Activated CD4-positive, alpha-beta memory T cell treated with anti-CD3 and anti-CD28 coated beads for 36 hours (primary cell): ENCODE measurements around the gene PTPRN2. TPM values are rescaled to one million over a fixed set of nuclear protein-coding genes. Genes with fewer than 3 reads are reported as not detected.

Experiments used
- CTCF ChIA-PET: fragments of 350-600 bp; sonication (Branson Sonifier 250); formaldehyde crosslinking; loops from one replicate; lab custom pipeline; 2021; ENCODE audit warnings: antibody characterized with exemption, inconsistent platforms; lab: Charles Lee
- POLR2A ChIA-PET: fragments of 350-600 bp; sonication (Branson Sonifier 250); formaldehyde crosslinking; loops from one replicate; lab custom pipeline; 2021; ENCODE audit warnings: antibody characterized with exemption; lab: Charles Lee
- DNase-seq: peaks from one replicate; pipeline ENCODE4 v3.0.0-alpha.2; 2020
- H3K27ac Mint-ChIP-seq: one replicate; pipeline ENCODE4 v1.8.0; 2021; ENCODE audit warnings: mixed read lengths
- H3K27me3 Mint-ChIP-seq: one replicate; pipeline ENCODE4 v1.8.0; 2021; ENCODE audit warnings: mixed read lengths
- H3K36me3 Mint-ChIP-seq: one replicate; pipeline ENCODE4 v1.8.0; 2021; ENCODE audit warnings: mixed read lengths
- H3K4me1 Mint-ChIP-seq: one replicate; pipeline ENCODE4 v1.8.0; 2021; ENCODE audit warnings: low read depth, mixed read lengths
- H3K4me3 Mint-ChIP-seq: one replicate; pipeline ENCODE4 v1.8.0; 2021; ENCODE audit warnings: mild to moderate bottlenecking, mixed read lengths
- H3K9me3 Mint-ChIP-seq: one replicate; pipeline ENCODE4 v1.8.0; 2021; ENCODE audit warnings: mixed read lengths
- intact Hi-C: fragments of 100-400 bp; cut with micrococcal nuclease; formaldehyde crosslinking; loops from one replicate; pipeline ENCODE4 v1.15.1; 2023
- total RNA-seq, 2 experiments: library from RNA; stranded (reverse); gene quantifications; one replicate each; pipeline ENCODE4 v1.2.3, GENCODE V29; 2021

Gene PTPRN2
- total RNA-seq, 2 experiments from 2014 or later = 0.51 to 0.64 TPM

- H3K36me3 Mint-ChIP-seq = no peaks in the 10 kb centered on the region
- POLR2A ChIA-PET = no interaction called here
- CTCF ChIA-PET = no interaction called here
Measured at GRCh38 chr7:157831143-157831905, 756.3 kb downstream of the PTPRN2 start.

DNA sequence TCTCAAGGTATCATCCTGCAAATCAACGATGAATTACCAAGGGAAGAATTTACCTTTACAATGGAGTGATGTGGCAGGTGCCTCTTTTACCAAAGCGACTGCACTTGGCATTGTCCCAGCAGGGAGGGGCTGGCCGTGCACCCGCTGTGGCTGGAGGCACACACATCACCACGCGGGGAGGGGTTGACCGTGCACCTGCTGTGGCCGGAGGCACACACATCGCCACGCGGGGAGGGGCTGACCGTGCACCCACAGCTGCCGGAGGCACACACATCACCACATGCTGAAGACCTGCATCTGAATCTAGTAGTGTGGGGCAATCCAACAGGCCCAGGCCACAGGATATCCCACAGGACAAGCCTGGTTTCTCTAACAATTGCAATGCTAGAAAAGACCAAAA is 757.3 kb downstream of the PTPRN2 start:
- CTCF ChIA-PET = no interaction called here
- POLR2A ChIA-PET = no interaction called here
- H3K9me3 Mint-ChIP-seq = no peaks in the 10 kb centered on the region
- no peak overlapping the region for H3K27ac Mint-ChIP-seq
- H3K4me3 Mint-ChIP-seq = no peak overlapping the region
- H3K27me3 Mint-ChIP-seq = no peaks in the 10 kb centered on the region
- no peaks in the 10 kb centered on the region for H3K36me3 Mint-ChIP-seq
- intact Hi-C loops = no loop called here
- no peak for DNase-seq
- peaks cover 24% of the 10 kb centered on the region for H3K4me1 Mint-ChIP-seq

More at GRCh38 chr7:157831143-157831905, 756.3 kb downstream of the PTPRN2 start:
- intact Hi-C loops = no loop called here
- H3K27ac Mint-ChIP-seq = no peak overlapping the region
- H3K9me3 Mint-ChIP-seq = no peaks in the 10 kb centered on the region
- DNase-seq = no peak
- peaks cover 18% of the 10 kb centered on the region for H3K4me1 Mint-ChIP-seq
- H3K27me3 Mint-ChIP-seq = no peaks in the 10 kb centered on the region
- no peak overlapping the region for H3K4me3 Mint-ChIP-seq

GRCh38 chr7:157829491-157829890 is 758.1 kb downstream of the PTPRN2 start:
- ChIA-PET CTCF (no interaction called here), POLR2A (no interaction called here)
- H3K9me3 Mint-ChIP-seq = no peaks in the 10 kb centered on the region
- DNase-seq = no peak
- intact Hi-C loops = loop anchor here (5.0 kb wide), 2 partner anchors 48 to 337 kb away; no protein-coding TSS in a partner anchor
- no peaks in the 10 kb centered on the region for H3K27me3 Mint-ChIP-seq
- peaks cover 28% of the 10 kb centered on the region for H3K4me1 Mint-ChIP-seq
- no peak overlapping the region for H3K4me3 Mint-ChIP-seq
- no peak overlapping the region for H3K27ac Mint-ChIP-seq
- no peaks in the 10 kb centered on the region for H3K36me3 Mint-ChIP-seq

DNA sequence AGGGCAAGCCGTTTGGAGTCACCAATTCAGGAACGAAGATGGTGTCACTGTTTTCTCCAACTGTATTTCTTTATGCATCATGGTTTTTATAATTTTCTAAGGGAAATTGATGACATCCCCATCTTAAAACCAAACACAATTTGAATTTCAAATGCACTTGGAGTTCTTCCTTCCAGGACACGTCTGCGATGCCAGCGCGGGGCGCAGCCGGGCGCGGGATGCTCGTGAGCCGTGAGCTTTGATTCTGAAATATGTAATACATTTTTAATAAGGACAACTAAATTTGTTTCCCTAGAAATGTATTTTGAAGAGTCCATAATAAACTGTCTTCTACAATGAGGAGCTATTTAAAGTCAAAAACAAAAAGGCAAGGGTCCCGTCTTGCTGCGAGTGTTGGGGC is 758.7 kb downstream of the PTPRN2 start:
- H3K9me3 Mint-ChIP-seq = no peaks in the 10 kb centered on the region
- DNase-seq = no peak
- intact Hi-C loops = loop anchor here (5.0 kb wide), 2 partner anchors 48 to 337 kb away; no protein-coding TSS in a partner anchor
- POLR2A ChIA-PET = no interaction called here
- H3K4me3 Mint-ChIP-seq = no peak overlapping the region
- CTCF ChIA-PET = no interaction called here
- no peak overlapping the region for H3K27ac Mint-ChIP-seq
- H3K27me3 Mint-ChIP-seq = no peaks in the 10 kb centered on the region
- H3K4me1 Mint-ChIP-seq = peaks cover 28% of the 10 kb centered on the region
- no peaks in the 10 kb centered on the region for H3K36me3 Mint-ChIP-seq

DNA sequence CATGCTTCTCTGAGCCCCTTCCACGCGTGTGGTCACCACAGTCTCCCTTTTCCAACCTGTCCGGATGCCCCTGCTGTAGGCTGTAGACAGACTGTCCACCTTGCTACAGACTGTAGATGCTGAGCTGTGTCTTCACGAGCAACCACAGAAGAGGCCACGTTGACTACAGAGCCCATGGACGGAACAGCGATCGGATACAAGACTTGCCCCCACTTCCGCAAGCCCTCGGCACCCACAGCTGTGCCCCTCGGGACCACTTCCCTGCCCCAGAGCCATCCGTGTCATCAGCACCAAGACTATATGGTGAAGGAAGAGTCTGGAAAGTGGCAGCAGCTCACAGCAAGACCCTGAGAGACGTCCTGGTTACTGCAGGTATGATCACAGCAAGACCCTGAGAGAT is 759.4 kb downstream of the PTPRN2 start:
- intact Hi-C loops = loop anchor here (5.0 kb wide), 2 partner anchors 49 to 336 kb away; no protein-coding TSS in a partner anchor
- H3K27me3 Mint-ChIP-seq = no peaks in the 10 kb centered on the region
- no peak overlapping the region for H3K27ac Mint-ChIP-seq
- POLR2A ChIA-PET = no interaction called here
- no peak for DNase-seq
- H3K4me1 Mint-ChIP-seq = peaks cover 28% of the 10 kb centered on the region
- H3K4me3 Mint-ChIP-seq = no peak overlapping the region
- H3K9me3 Mint-ChIP-seq = no peaks in the 10 kb centered on the region
- CTCF ChIA-PET = no interaction called here
- H3K36me3 Mint-ChIP-seq = no peaks in the 10 kb centered on the region

GRCh38 chr7:157827863-157828160 is 759.8 kb downstream of the PTPRN2 start:
- CTCF ChIA-PET = no interaction called here
- Mint-ChIP-seq H3K9me3 (no peaks in the 10 kb centered on the region), H3K27me3 (no peaks in the 10 kb centered on the region), H3K27ac (no peak overlapping the region), H3K4me1 (peaks cover 28% of the 10 kb centered on the region), H3K4me3 (no peak overlapping the region), H3K36me3 (no peaks in the 10 kb centered on the region)
- intact Hi-C loops = loop anchor here (1.0 to 5.0 kb wide), 4 partner anchors 23 to 416 kb away; no protein-coding TSS in a partner anchor
- POLR2A ChIA-PET = no interaction called here
- DNase-seq = no peak

- peak; percentile 65 for DNase-seq
- Mint-ChIP-seq H3K36me3 (no peaks in the 10 kb centered on the region), H3K27ac (peak overlapping the region; percentile 4), H3K9me3 (no peaks in the 10 kb centered on the region), H3K27me3 (no peaks in the 10 kb centered on the region), H3K4me1 (peaks cover 25% of the 10 kb centered on the region), H3K4me3 (no peak overlapping the region)
- ChIA-PET POLR2A (no interaction called here), CTCF (no interaction called here)
- intact Hi-C loops = loop anchor here (1.0 to 5.0 kb wide), 4 partner anchors 24 to 415 kb away; no protein-coding TSS in a partner anchor
Measured at GRCh38 chr7:157827045-157827862, 760.4 kb downstream of the PTPRN2 start.

DNA sequence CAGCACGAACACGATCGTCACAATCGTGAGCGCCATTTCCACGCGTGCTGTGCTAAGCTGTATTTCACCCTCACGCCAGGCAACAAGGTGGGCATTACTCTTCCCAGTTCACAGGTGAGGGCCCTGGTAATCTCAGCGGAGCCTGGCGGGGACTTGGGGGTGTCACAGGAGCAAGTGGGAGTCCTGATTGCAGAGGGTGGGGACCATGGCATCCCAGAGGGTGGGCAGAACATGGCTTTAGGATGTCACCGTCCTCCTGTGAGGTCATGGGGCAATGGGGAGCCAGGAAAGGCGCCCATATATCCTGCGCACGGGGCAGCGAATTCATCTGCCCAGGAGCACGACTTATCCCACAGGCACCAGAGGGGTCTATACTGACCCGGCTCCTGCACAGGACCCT is 761.1 kb downstream of the PTPRN2 start:
- ChIA-PET POLR2A (no interaction called here), CTCF (no interaction called here)
- DNase-seq = no peak
- Mint-ChIP-seq H3K9me3 (no peaks in the 10 kb centered on the region), H3K4me1 (peaks cover 25% of the 10 kb centered on the region), H3K36me3 (no peaks in the 10 kb centered on the region), H3K27ac (no peak overlapping the region), H3K4me3 (no peak overlapping the region), H3K27me3 (no peaks in the 10 kb centered on the region)
- intact Hi-C loops = loop anchor here (2.0 to 5.0 kb wide), 3 partner anchors 24 to 334 kb away; no protein-coding TSS in a partner anchor

DNA sequence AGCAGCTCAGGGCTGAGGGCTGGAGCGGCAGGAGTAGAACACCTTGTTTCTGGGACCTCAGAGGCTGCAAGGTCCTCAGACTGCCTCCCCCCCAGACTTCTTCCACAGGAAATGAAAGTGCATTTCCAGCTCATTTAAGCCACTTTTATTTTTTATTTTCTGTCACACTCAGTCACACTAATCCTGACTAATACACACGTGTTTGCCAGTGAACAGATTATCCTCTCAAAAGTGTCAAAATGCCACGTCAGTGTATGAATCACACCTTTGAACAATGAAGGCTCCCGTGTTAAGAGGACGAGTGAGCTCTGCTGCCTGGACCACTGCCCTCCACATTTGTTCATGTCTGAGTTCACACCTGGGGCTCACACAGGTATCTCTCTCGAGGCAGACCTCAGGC is 762.3 kb downstream of the PTPRN2 start:
- intact Hi-C loops = loop anchor here (5.0 kb wide), 2 partner anchors 52 to 333 kb away; no protein-coding TSS in a partner anchor
- ChIA-PET CTCF (no interaction called here), POLR2A (no interaction called here)
- no peaks in the 10 kb centered on the region for H3K27me3 Mint-ChIP-seq
- H3K36me3 Mint-ChIP-seq = no peaks in the 10 kb centered on the region
- H3K27ac Mint-ChIP-seq = no peak overlapping the region
- H3K9me3 Mint-ChIP-seq = no peaks in the 10 kb centered on the region
- H3K4me3 Mint-ChIP-seq = no peak overlapping the region
- peak; percentile 24 for DNase-seq
- peaks cover 25% of the 10 kb centered on the region for H3K4me1 Mint-ChIP-seq

DNA sequence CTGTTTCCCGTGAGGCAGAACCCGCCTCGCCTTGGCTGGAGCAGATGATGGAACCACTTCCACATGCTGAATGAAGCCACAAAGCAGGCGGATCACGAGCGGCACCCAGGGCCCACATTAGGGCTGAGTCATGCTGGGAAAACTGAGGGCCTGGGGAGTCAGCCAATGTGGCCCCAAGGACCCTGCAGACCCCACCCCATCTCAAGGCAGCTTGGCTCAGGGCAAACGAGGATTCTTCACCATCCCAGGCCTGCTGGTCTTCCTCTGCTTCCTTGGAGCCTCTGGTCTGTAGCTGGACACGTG is 762.9 kb downstream of the PTPRN2 start:
- no peaks in the 10 kb centered on the region for H3K9me3 Mint-ChIP-seq
- POLR2A ChIA-PET = no interaction called here
- CTCF ChIA-PET = no interaction called here
- no peaks in the 10 kb centered on the region for H3K36me3 Mint-ChIP-seq
- DNase-seq = no peak
- H3K27me3 Mint-ChIP-seq = no peaks in the 10 kb centered on the region
- H3K4me3 Mint-ChIP-seq = no peak overlapping the region
- peaks cover 25% of the 10 kb centered on the region for H3K4me1 Mint-ChIP-seq
- intact Hi-C loops = loop anchor here (5.0 kb wide), 2 partner anchors 53 to 332 kb away; no protein-coding TSS in a partner anchor
- H3K27ac Mint-ChIP-seq = no peak overlapping the region

DNA sequence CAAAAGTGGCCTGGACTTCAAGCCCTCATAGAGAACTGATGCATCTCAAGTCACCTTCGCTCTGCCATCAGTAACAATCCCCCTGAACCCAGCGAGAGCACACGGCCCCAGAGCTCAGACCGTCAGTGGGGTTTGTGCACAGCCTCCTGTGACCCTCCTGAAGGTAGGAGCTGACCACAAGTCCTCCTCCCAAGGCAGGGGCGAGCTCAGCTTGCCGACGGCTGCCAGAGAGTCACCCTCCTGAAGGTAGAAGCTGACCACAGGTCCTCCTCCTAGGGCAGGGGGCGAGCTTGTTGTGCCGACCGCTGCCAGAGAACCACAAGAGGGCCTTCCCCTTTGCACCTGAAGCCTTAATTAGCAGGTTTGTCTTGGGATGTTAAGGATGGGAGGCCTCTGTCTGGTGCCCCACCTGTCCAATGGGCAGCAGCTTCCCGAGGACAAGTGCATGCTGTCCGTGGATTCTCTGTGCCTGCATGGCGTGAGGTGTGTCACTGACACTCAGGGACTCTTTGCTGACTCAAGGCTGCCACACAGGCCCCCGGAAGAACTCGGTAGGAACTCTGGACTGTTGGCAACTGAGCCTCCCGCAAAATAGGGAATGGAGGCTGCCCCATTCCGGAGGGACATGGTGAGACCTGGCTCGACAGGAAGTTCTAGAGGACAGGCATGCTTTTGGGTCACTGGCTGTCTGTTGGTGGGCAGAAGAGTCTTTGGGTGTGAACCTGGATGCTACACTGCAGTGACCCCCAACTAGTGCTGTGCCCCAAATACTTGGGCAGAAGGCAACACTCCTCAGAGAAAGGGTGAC is 763.4 kb downstream of the PTPRN2 start:
- ChIA-PET POLR2A (no interaction called here), CTCF (no interaction called here)
- Mint-ChIP-seq H3K36me3 (no peaks in the 10 kb centered on the region), H3K9me3 (no peaks in the 10 kb centered on the region), H3K4me3 (no peak overlapping the region), H3K4me1 (peaks cover 25% of the 10 kb centered on the region), H3K27ac (no peak overlapping the region), H3K27me3 (no peaks in the 10 kb centered on the region)
- intact Hi-C loops = no loop called here
- DNase-seq = no peak

GRCh38 chr7:157822688-157823031 is 765.0 kb downstream of the PTPRN2 start:
- no peaks in the 10 kb centered on the region for H3K36me3 Mint-ChIP-seq
- H3K9me3 Mint-ChIP-seq = no peaks in the 10 kb centered on the region
- intact Hi-C loops = no loop called here
- CTCF ChIA-PET = no interaction called here
- H3K4me3 Mint-ChIP-seq = no peak overlapping the region
- no peak for DNase-seq
- no peaks in the 10 kb centered on the region for H3K27me3 Mint-ChIP-seq
- no peak overlapping the region for H3K27ac Mint-ChIP-seq
- POLR2A ChIA-PET = no interaction called here
- H3K4me1 Mint-ChIP-seq = peaks cover 23% of the 10 kb centered on the region
